ENCODE data around the gene CLEC12A.
"Not testable (repeated sequence)": the region's sequence is repeated elsewhere in the genome, so short reads cannot be mapped to it uniquely, and the experiment has no call there.

Gene CLEC12A

GRCh38 chr12:9971181-9971580 is at the start of gene CLEC12A:
CLEC12A (plus strand) TSS chr12:9971409; CDS start chr12:9971597, 188 bp downstream.
- DNase-seq (ENCODE audit: low read depth, low spot score) = no peak

- DNase-seq (ENCODE audit: low read depth, low spot score) = no peak
Observed at GRCh38 chr12:9922429-9922828, 48.8 kb upstream of the CLEC12A start.

GRCh38 chr12:9925705-9926393 is 45.4 kb upstream of the CLEC12A start:
- DNase-seq (ENCODE audit: low read depth, low spot score) = no peak

GRCh38 chr12:9926876-9927275 is 44.3 kb upstream of the CLEC12A start:
- no peak for DNase-seq (ENCODE audit: low read depth, low spot score)

- DNase-seq (ENCODE audit: low read depth, low spot score) = no peak
Observed at GRCh38 chr12:9928607-9929006, 42.6 kb upstream of the CLEC12A start.

- no peak for DNase-seq (ENCODE audit: low read depth, low spot score)
Observed at GRCh38 chr12:9931245-9931644, 40.0 kb upstream of the CLEC12A start.

GRCh38 chr12:9932270-9932669 is 38.9 kb upstream of the CLEC12A start, which contains the start of gene CLEC2A:
CLEC2A (minus strand) TSS chr12:9932370; CDS start chr12:9932329, 41 bp downstream.
- no peak for DNase-seq (ENCODE audit: low read depth, low spot score)

- no peak for DNase-seq (ENCODE audit: low read depth, low spot score)
Observed at GRCh38 chr12:9933958-9934357, 37.3 kb upstream of the CLEC12A start.

GRCh38 chr12:9935026-9935425 is 36.2 kb upstream of the CLEC12A start:
- DNase-seq (ENCODE audit: low read depth, low spot score) = no peak

- DNase-seq (ENCODE audit: low read depth, low spot score) = no peak
Observed at GRCh38 chr12:9936591-9936990, 34.6 kb upstream of the CLEC12A start.

- DNase-seq (ENCODE audit: low read depth, low spot score) = no peak
Observed at GRCh38 chr12:9940375-9940774, 30.8 kb upstream of the CLEC12A start.

GRCh38 chr12:9941838-9942237 is 29.4 kb upstream of the CLEC12A start:
- no peak for DNase-seq (ENCODE audit: low read depth, low spot score)

GRCh38 chr12:9943240-9943639 is 28.0 kb upstream of the CLEC12A start:
- DNase-seq (ENCODE audit: low read depth, low spot score) = no peak

GRCh38 chr12:9944391-9944790 is 26.8 kb upstream of the CLEC12A start:
- no peak for DNase-seq (ENCODE audit: low read depth, low spot score)

GRCh38 chr12:9947674-9948073 is 23.5 kb upstream of the CLEC12A start:
- DNase-seq (ENCODE audit: low read depth, low spot score) = no peak

- no peak for DNase-seq (ENCODE audit: low read depth, low spot score)
Observed at GRCh38 chr12:9948606-9949296, 22.5 kb upstream of the CLEC12A start.

GRCh38 chr12:9951026-9951675 is 20.1 kb upstream of the CLEC12A start:
- DNase-seq (ENCODE audit: low read depth, low spot score) = no peak

- DNase-seq (ENCODE audit: low read depth, low spot score) = not testable (repeated sequence)
Observed at GRCh38 chr12:9952954-9953729, 18.1 kb upstream of the CLEC12A start.

GRCh38 chr12:9957834-9958233 is 13.4 kb upstream of the CLEC12A start:
- no peak for DNase-seq (ENCODE audit: low read depth, low spot score)

- DNase-seq (ENCODE audit: low read depth, low spot score) = no peak
Observed at GRCh38 chr12:9960590-9960989, 10.6 kb upstream of the CLEC12A start.

- DNase-seq (ENCODE audit: low read depth, low spot score) = no peak
Observed at GRCh38 chr12:9961106-9961505, 10.1 kb upstream of the CLEC12A start.

GRCh38 chr12:9961901-9962300 is 9.3 kb upstream of the CLEC12A start:
- no peak for DNase-seq (ENCODE audit: low read depth, low spot score)
